Epithelial cell of esophagus (primary cell): ENCODE data around the gene ADTRP.

Experiments
- DNase-seq: peaks from one replicate; pipeline ENCODE4 v3.0.0; 2010; ENCODE audit warnings: low read depth
- H3K4me3 ChIP-seq: 2 replicates; pipeline ENCODE4 v1.5.1; 2011; ENCODE audit warnings: mild to moderate bottlenecking, low read length, control low read depth
- TF ChIP-seq, protein P1 (sequence below): IDR thresholded peaks from 2 replicates; pipeline ENCODE4 v1.5.1; 2011; ENCODE audit warnings: low read depth, mild to moderate bottlenecking, low read length, control low read depth, inconsistent platforms; ENCODE audit not compliant: insufficient read depth; ENCODE audit errors: missing control alignments

ADTRP gene

DNA sequence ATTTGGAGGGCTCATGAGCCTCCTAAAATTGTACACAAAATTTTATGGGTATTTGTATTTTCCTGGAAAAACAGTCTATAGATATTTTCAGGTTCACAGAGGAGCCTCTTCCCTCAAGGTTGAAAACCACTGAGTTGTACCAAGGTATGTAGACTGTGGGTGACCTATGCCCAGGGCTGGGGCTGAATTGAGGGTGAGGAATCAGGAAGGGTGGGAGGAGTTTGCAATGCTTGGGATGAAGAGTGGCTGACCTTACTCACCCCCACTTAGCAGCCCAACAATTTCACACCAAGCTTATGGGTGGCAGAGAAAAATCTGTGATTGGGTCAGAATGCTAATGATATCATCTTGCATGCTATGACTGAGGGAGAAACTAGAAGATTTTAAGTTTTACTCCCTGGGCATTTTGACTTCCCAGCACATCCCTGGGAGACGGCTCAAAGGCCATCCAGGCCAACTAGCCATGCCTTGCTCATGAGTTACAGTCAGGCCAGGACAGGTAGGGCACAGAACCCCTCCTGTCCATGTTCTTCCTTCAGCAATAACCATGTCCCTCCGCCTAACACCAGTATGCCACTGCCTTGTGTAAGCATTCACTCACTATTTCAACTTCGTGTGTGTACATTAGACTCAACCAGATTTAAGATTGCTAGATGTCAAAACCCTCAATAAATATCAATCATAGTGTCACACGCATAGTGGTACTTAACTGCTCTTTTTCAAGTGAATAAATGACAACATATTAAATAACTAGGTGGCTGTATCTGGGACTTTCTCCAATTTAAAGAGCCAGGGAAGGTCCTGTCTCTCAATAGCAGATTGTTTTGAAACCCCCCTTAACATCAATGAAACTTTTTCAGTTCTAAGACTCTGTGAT lies 16.6 kb downstream of the ADTRP start:
- TF ChIP-seq, protein P1, sequence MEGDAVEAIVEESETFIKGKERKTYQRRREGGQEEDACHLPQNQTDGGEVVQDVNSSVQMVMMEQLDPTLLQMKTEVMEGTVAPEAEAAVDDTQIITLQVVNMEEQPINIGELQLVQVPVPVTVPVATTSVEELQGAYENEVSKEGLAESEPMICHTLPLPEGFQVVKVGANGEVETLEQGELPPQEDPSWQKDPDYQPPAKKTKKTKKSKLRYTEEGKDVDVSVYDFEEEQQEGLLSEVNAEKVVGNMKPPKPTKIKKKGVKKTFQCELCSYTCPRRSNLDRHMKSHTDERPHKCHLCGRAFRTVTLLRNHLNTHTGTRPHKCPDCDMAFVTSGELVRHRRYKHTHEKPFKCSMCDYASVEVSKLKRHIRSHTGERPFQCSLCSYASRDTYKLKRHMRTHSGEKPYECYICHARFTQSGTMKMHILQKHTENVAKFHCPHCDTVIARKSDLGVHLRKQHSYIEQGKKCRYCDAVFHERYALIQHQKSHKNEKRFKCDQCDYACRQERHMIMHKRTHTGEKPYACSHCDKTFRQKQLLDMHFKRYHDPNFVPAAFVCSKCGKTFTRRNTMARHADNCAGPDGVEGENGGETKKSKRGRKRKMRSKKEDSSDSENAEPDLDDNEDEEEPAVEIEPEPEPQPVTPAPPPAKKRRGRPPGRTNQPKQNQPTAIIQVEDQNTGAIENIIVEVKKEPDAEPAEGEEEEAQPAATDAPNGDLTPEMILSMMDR: no peak
- no peak for DNase-seq
- no peak overlapping the region for H3K4me3 ChIP-seq

DNA sequence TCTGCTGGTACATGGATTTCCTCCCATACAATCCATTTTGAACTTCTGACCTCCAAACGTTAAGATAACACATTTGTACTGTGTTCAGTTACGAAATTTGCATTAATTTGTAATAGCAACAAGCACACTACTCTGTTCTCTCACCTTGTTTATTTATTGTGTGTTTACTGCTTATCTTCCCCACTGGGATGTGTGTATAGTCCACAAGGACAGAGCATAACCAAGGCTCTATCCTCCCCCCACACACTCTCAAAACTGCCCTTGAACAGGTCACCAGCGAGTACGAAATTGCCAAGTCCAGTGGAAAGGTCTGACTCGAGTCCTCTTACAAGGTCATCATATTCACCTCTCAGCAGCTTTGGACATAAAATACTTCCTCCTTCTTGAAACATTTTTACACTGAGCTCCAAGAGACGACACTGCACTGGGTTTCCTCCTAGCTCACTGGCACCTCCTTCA lies 18.6 kb downstream of the ADTRP start:
- TF ChIP-seq, protein P1: no peak
- no peak overlapping the region for H3K4me3 ChIP-seq
- DNase-seq: no peak

DNA sequence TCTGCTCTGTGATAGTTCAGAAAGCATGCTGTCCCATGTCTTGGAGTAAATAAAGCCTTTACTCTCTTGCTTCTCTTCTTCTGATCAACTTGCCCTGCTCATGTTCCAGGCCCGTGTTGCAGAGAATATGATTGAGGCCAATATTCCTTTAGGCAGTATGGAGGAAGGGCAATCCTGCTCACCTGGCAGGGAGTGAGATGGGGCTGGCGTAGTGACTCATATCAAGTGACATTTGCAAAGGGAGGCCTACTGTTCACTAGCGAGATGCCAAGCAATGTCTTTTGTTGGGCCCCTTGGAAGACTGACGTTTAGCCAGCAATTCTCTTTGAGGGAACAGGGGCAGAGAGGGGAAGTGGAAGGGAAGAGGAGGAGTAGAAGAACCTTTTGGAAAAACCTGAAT lies 19.7 kb downstream of the ADTRP start:
- H3K4me3 ChIP-seq: no peak overlapping the region
- TF ChIP-seq, protein P1: no peak
- peak; percentile 24 for DNase-seq

DNA sequence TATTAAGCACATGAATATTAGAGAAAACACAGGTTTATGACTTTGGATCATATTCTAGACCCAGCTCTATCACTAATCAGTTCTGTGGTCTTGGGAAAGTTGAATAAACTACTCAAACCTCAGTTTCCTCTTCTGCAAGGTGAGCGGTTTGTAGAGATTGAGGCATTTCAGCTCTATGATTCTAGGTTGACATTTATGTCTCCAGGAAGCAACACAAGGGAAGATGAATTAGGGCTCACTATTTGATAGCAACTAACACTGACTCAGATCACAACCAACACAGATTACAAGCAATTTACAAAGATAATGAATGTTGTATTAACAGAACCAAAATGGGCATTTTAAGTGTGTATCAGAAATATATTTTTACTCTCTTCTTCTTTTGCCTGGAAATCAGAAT lies 21.9 kb downstream of the ADTRP start:
- TF ChIP-seq, protein P1: no peak
- no peak for DNase-seq
- H3K4me3 ChIP-seq: no peak overlapping the region

DNA sequence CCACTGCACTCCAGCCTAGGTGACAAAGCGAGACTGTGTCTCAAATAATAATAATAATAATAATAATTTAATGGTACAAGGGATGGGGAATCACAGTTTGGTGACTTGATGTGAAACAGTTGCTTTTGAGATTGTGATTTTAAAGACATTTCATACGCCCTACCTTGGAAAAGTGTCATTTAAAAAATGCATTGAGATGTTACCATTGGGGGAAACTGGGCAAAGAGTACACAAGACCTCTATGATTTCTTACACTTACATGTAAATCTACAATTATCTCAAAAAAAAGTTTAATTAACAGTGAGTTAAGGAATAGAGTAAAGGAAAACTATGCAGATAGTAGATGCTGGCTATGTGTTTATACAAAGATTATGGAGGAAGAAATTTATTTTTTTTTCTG lies 22.3 kb downstream of the ADTRP start:
- DNase-seq: no peak
- TF ChIP-seq, protein P1: no peak
- no peak overlapping the region for H3K4me3 ChIP-seq

DNA sequence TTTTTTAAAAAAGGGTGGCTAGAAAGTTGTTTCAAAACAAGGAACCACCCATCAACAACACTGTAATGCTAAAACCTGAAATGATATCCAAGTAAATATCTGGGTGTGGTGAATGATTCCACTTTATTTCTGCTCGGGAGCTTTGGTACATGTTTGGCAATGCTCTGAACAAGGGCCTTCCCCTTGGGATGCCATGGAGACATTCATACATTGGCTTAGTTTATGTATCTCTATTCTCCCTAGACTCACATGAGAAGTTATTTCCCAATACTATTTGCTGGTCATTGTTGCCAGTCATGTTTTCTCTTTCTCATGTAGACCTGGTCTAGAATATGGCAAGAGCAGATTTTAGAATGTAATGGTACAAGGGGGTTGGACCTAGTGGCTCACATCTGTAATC lies 22.9 kb downstream of the ADTRP start:
- DNase-seq: no peak
- TF ChIP-seq, protein P1: no peak
- H3K4me3 ChIP-seq: no peak overlapping the region

DNA sequence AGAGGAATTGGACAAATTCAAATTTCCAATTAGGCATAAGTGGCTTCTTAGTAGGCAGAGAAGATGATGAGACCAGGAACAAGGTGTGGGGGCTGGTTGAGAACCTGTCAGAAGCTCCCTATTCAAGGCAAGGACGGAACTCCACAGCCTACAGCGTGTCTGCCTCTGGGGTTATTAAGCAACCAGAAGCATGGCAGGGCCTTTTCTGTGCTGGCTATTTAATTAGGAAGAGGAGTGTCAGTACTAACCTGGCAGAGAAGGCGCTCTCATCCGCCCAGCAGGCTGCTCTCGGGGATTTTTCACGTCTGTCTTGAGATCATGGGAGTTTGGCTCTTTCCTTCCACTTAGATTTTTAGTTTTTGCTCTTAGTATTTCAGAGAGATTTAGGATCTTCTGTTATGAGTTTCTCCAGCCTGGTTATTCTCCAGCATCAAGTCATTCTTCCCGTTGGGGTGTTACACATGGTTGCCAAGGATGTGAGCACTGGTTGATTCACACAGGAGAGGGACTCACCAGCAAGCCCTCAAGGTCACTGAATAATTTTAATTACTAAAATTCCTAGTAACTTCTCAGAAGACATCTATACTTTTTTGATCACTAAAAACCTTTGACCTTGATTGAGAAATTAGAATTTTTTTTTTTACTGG lies 23.9 kb downstream of the ADTRP start:
- TF ChIP-seq, protein P1: no peak

More for the DNA sequence above, 23.9 kb downstream of the ADTRP start:
- no peak overlapping the region for H3K4me3 ChIP-seq
- DNase-seq: peak; percentile 66
